HCT116 (cell line): ENCODE data around the gene NF2. TPM values are rescaled to one million over a fixed set of nuclear protein-coding genes. Genes with fewer than 3 reads are reported as not detected.

Experiments used
- ATAC-seq: fragments of 200-7000 bp; cut with Tn5 transposase; 2 replicates; pipeline ENCODE4 v1.9.1; 2020; ENCODE audit warnings: mild to moderate bottlenecking, moderate library complexity
- BruUV-seq: library from RNA; stranded (reverse); fragments of 400-500 nt; replicated peaks from 2 replicates; lab custom pipeline; 2021; lab: Mats Ljungman, UMichigan
- CTCF ChIA-PET: fragments of 300-600 bp; sonication (Branson Sonifier 250); formaldehyde crosslinking; loops from one replicate; lab custom pipeline; 2021; ENCODE audit warnings: antibody characterized with exemption; lab: Charles Lee
- POLR2A ChIA-PET: fragments of 300-600, 350-600 bp; sonication (Branson Sonifier 250); formaldehyde crosslinking; loops from one replicate; lab custom pipeline; 2021; ENCODE audit warnings: antibody characterized with exemption; lab: Charles Lee
- RAD21 ChIA-PET, 2 experiments: fragments of 300-600 bp; sonication (Branson Sonifier 250); formaldehyde crosslinking; loops; one replicate each; lab custom pipeline; 2023; ENCODE audit warnings: low total read pairs in 2 of 2; ENCODE audit not compliant: uncharacterized antibody in 2 of 2, unreplicated experiment in 2 of 2, low non-redundant PET in 1 of 2; lab: Charles Lee
- DNase-seq: peaks from one replicate; pipeline ENCODE4 v3.0.0-alpha.2; 2010; ENCODE audit warnings: low read depth, low spot score
- H2AFZ ChIP-seq: fragments of 200-600 bp; shearing (Covaris generic), sonication (generic); 2 replicates; pipeline ENCODE4 v1.6.1; 2017; ENCODE audit warnings: low read depth, mixed run types, mixed read lengths, antibody characterized with exemption, low read length; ENCODE audit not compliant: poor library complexity, severe bottlenecking
- H3K27ac ChIP-seq: 2 replicates; pipeline ENCODE4 v1.5.1; 2012; ENCODE audit warnings: low read depth, low read length
- H3K27me3 ChIP-seq: fragments of 200-600 bp; sonication (generic); 2 replicates; pipeline ENCODE4 v1.6.1; 2016; ENCODE audit warnings: mixed run types, low read length, mixed read lengths; ENCODE audit not compliant: insufficient read depth
- H3K36me3 ChIP-seq, 2 experiments: fragments of 200-500 bp in 1 of 2; fragments of 200-600 bp in 1 of 2; sonication (Bioruptor generic) in 1 of 2; sonication (generic) in 1 of 2; 2 replicates each; pipeline versions ENCODE4 v1.5.1 to v1.6.1; 2014 to 2016; ENCODE audit warnings: low read length in 2 of 2, inconsistent platforms in 1 of 2, mixed read lengths in 1 of 2, mixed run types in 1 of 2; ENCODE audit not compliant: insufficient read depth in 2 of 2, control insufficient read depth in 1 of 2
- H3K4me1 ChIP-seq, 2 experiments: fragments of 200-600 bp in 1 of 2; sonication (generic) in 1 of 2; 2 replicates each; pipeline versions ENCODE4 v1.5.1 to v1.6.1; 2012 to 2017; ENCODE audit warnings: low read length in 2 of 2, inconsistent platforms in 1 of 2, mild to moderate bottlenecking in 1 of 2, mixed read lengths in 1 of 2, mixed run types in 1 of 2, moderate library complexity in 1 of 2; ENCODE audit not compliant: insufficient read depth in 2 of 2, control insufficient read depth in 1 of 2
- H3K4me2 ChIP-seq: fragments of 200-600 bp; sonication (generic); 2 replicates; pipeline ENCODE4 v1.6.1; 2017; ENCODE audit warnings: mixed run types, low read length, mixed read lengths
- H3K4me3 ChIP-seq, 2 experiments: fragments of 200-600 bp in 1 of 2; sonication (generic) in 1 of 2; replicated peaks in 1 of 2; 2 replicates each; pipeline ENCODE4 v1.5.1; 2011 to 2016; ENCODE audit warnings: low read length in 2 of 2, control low read depth in 1 of 2, low read depth in 1 of 2, mild to moderate bottlenecking in 1 of 2, mixed read lengths in 1 of 2, mixed run types in 1 of 2
- H3K79me2 ChIP-seq: fragments of 200-600 bp; sonication (generic); 2 replicates; pipeline ENCODE4 v1.6.1; 2017; ENCODE audit warnings: mild to moderate bottlenecking, mixed run types, low read length, moderate library complexity, mixed read lengths; ENCODE audit not compliant: insufficient read depth
- H3K9ac ChIP-seq: fragments of 200-600 bp; sonication (generic); 2 replicates; pipeline ENCODE4 v1.6.1; 2016; ENCODE audit warnings: low read length, mixed read lengths
- H3K9me2 ChIP-seq: fragments of 200-600 bp; sonication (generic), shearing (Covaris generic); 2 replicates; pipeline ENCODE4 v1.6.1; 2017; ENCODE audit warnings: mixed run types, mild to moderate bottlenecking, moderate library complexity; ENCODE audit not compliant: insufficient read depth
- H3K9me3 ChIP-seq, 2 experiments: fragments of 200-500 bp in 1 of 2; fragments of 200-600 bp in 1 of 2; sonication (Bioruptor generic) in 1 of 2; sonication (generic) in 1 of 2; 2 replicates each; pipeline ENCODE4 v1.6.1; 2014 to 2017; ENCODE audit warnings: low read length in 2 of 2, mixed read lengths in 2 of 2, inconsistent platforms in 1 of 2, low read depth in 1 of 2, mild to moderate bottlenecking in 1 of 2, mixed run types in 1 of 2, moderate library complexity in 1 of 2; ENCODE audit not compliant: control insufficient read depth in 1 of 2, insufficient read depth in 1 of 2
- H4K20me1 ChIP-seq: fragments of 200-600 bp; sonication (generic), shearing (Covaris generic); 2 replicates; pipeline ENCODE4 v1.6.1; 2017; ENCODE audit warnings: mixed run types, mild to moderate bottlenecking, moderate library complexity; ENCODE audit not compliant: insufficient read depth
- EZH2phosphoT487 ChIP-seq: fragments of 200-600 bp; IDR thresholded peaks from 2 replicates; pipeline ENCODE4 v1.6.1; 2018; ENCODE audit warnings: antibody characterized with exemption, borderline replicate concordance
- JUND ChIP-seq: IDR thresholded peaks from 2 replicates; pipeline ENCODE4 v1.6.1; 2012
- SP1 ChIP-seq: IDR thresholded peaks from 2 replicates; pipeline ENCODE4 v1.6.1; 2012; ENCODE audit warnings: low read depth
- SRF ChIP-seq: IDR thresholded peaks from 2 replicates; pipeline ENCODE4 v1.6.1; 2012; ENCODE audit warnings: low read depth
- YY1 ChIP-seq: IDR thresholded peaks from 2 replicates; pipeline ENCODE4 v1.6.1; 2011; ENCODE audit warnings: low read length, low read depth, moderate library complexity, mild to moderate bottlenecking; ENCODE audit not compliant: insufficient replicate concordance; ENCODE audit errors: extremely low read depth
- ZFX ChIP-seq: fragments of 450-650 bp; IDR thresholded peaks from 2 replicates; pipeline ENCODE4 v1.6.1; 2017
- intact Hi-C: fragments of 100-400 bp; cut with micrococcal nuclease; formaldehyde crosslinking; loops from 2 replicates; pipeline ENCODE4 v1.10.0; 2022
- total RNA-seq: library from RNA; stranded (reverse); gene quantifications from one replicate; pipeline ENCODE4 v1.2.1, GENCODE V29; 2021; ENCODE audit not compliant: unreplicated experiment
- TF ChIP-seq, protein P1 (sequence below): IDR thresholded peaks from 2 replicates; pipeline ENCODE4 v1.6.1; 2011; ENCODE audit warnings: mild to moderate bottlenecking, low read length, moderate library complexity; ENCODE audit not compliant: insufficient replicate concordance; ENCODE audit errors: extremely low read depth
- TF ChIP-seq, protein P2 (sequence below): IDR thresholded peaks from 2 replicates; pipeline ENCODE4 v1.6.1; 2012; ENCODE audit warnings: low read depth

Gene NF2
- total RNA-seq, 1 experiment from 2014 or later = 70.2 TPM

DNA sequence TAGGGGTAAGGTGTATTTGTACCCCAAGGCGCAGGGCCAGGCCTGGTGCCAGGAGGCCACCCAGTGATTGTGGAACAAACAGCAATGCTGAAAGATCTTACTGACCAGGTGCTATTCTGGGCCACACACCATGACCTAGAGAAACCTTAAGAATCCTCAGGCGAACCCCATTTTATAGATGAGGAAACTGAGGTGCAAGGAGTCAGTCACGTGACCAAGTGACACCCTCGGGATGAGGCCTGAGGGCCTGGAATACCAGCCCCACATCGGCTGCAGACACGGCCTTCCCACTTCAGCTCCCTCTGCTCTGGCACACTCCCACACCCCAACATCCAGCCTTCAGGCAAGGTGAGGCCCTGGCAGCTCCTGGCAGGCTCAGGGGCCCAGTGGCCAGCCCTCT lies 129.4 kb downstream of the NF2 start (continued):
- TF ChIP-seq YY1 (no peak), SRF (no peak)
- TF ChIP-seq, all 23 proteins: peak for 0

DNA sequence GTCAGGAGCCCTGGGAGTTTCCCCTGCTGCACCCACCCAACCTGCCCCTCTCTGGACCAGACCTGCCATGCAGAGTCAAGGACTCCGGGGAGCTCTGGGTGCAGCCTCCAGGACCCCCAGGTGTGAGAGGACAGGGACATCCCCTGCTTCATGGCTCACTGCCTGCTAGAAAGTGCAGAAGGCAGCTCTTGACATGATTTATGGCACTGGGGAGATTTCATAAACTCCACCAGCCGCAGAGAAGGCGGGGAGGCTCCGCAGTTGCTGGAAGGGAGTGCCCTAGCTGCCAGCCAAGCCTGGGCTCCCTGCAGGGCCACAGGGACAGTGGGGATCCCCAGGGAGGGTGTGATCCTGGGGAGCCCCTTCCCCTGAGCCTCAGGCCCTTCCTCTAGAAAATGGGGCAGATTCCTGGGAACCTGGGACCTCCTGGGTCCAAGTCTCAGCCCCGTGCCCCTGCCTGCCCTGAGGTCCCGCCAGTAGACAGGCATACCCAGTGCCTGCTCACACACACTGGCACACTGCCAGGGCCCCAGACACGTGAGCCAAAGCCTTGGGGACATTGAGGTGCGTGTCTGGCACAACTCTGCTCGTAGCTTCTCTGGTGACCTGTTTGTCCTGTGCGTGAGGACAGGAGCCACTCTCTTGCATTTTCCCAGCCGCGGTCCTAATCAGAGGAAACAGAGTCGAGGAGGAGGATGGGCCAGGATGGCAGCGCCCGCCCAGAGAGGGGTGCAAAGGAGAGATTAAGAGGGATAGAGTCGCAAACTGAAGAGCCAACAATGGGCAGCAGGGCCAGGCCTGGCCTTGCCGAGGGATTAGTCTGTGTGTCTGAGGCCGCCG lies 130.1 kb downstream of the NF2 start:
- no peak overlapping the region for H3K27ac ChIP-seq
- no peak overlapping the region for H3K4me3 ChIP-seq
- H3K79me2 ChIP-seq = no peaks in the 10 kb centered on the region
- H3K9me3 ChIP-seq = no peaks in the 10 kb centered on the region
- no peak for DNase-seq
- no peaks in the 10 kb centered on the region for H3K4me1 ChIP-seq
- no peak overlapping the region for H2AFZ ChIP-seq
- no peaks in the 10 kb centered on the region for H4K20me1 ChIP-seq
- RAD21 ChIA-PET = no interaction called here
- no peaks in the 10 kb centered on the region for H3K9me2 ChIP-seq
- TF ChIP-seq SRF = no peak
- TF ChIP-seq EZH2phosphoT487 = no peak
- TF ChIP-seq SP1 = no peak
- no peak for TF ChIP-seq YY1
- TF ChIP-seq, all 23 proteins: peak for 0
- Histone ChIP-seq H3K4me2 (no peak overlapping the region), H3K9ac (no peak overlapping the region), H3K27me3 (no peaks in the 10 kb centered on the region), H3K36me3 (no peaks in the 10 kb centered on the region)
- CTCF ChIA-PET = no interaction called here
- POLR2A ChIA-PET = no interaction called here
- ATAC-seq = no peak
- intact Hi-C loops = no loop called here
- no TSS peak for BruUV-seq

DNA sequence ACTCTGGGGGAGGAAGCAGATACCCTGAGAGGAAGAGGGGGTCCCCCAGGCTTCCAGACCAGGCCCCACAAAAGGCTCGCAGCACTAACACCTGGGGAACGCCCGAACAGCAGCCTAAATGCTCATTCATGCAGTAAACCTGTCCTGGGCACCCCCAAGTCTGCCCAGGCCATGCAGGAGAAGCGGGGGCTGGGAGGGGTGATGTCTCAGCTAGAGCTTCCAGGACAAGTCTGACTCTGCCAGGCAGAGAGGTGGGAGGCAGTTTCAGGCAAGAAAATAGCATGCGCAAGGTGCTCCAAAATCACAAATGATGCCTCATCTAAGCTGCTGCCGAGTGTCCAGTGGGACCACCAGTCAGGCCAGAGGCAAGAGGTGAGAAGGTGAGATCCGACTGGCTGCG lies 131.0 kb downstream of the NF2 start:
- Histone ChIP-seq H3K9me3 (no peaks in the 10 kb centered on the region), H3K4me2 (no peak overlapping the region), H3K9ac (no peak overlapping the region), H4K20me1 (no peaks in the 10 kb centered on the region), H3K79me2 (no peaks in the 10 kb centered on the region), H3K4me1 (no peaks in the 10 kb centered on the region), H2AFZ (no peak overlapping the region), H3K4me3 (no peak overlapping the region), H3K27me3 (no peaks in the 10 kb centered on the region), H3K36me3 (no peaks in the 10 kb centered on the region), H3K9me2 (no peaks in the 10 kb centered on the region), H3K27ac (no peak overlapping the region)
- BruUV-seq = no TSS peak
- DNase-seq (no peak), ATAC-seq (no peak)
- TF ChIP-seq, protein P1, sequence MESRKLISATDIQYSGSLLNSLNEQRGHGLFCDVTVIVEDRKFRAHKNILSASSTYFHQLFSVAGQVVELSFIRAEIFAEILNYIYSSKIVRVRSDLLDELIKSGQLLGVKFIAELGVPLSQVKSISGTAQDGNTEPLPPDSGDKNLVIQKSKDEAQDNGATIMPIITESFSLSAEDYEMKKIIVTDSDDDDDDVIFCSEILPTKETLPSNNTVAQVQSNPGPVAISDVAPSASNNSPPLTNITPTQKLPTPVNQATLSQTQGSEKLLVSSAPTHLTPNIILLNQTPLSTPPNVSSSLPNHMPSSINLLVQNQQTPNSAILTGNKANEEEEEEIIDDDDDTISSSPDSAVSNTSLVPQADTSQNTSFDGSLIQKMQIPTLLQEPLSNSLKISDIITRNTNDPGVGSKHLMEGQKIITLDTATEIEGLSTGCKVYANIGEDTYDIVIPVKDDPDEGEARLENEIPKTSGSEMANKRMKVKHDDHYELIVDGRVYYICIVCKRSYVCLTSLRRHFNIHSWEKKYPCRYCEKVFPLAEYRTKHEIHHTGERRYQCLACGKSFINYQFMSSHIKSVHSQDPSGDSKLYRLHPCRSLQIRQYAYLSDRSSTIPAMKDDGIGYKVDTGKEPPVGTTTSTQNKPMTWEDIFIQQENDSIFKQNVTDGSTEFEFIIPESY = no peak
- TF ChIP-seq JUND = no peak
- TF ChIP-seq SP1 = no peak
- no peak for TF ChIP-seq ZFX
- TF ChIP-seq, protein P2, sequence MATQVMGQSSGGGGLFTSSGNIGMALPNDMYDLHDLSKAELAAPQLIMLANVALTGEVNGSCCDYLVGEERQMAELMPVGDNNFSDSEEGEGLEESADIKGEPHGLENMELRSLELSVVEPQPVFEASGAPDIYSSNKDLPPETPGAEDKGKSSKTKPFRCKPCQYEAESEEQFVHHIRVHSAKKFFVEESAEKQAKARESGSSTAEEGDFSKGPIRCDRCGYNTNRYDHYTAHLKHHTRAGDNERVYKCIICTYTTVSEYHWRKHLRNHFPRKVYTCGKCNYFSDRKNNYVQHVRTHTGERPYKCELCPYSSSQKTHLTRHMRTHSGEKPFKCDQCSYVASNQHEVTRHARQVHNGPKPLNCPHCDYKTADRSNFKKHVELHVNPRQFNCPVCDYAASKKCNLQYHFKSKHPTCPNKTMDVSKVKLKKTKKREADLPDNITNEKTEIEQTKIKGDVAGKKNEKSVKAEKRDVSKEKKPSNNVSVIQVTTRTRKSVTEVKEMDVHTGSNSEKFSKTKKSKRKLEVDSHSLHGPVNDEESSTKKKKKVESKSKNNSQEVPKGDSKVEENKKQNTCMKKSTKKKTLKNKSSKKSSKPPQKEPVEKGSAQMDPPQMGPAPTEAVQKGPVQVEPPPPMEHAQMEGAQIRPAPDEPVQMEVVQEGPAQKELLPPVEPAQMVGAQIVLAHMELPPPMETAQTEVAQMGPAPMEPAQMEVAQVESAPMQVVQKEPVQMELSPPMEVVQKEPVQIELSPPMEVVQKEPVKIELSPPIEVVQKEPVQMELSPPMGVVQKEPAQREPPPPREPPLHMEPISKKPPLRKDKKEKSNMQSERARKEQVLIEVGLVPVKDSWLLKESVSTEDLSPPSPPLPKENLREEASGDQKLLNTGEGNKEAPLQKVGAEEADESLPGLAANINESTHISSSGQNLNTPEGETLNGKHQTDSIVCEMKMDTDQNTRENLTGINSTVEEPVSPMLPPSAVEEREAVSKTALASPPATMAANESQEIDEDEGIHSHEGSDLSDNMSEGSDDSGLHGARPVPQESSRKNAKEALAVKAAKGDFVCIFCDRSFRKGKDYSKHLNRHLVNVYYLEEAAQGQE = no peak
- intact Hi-C loops = no loop called here
- ChIA-PET POLR2A (no interaction called here), CTCF (no interaction called here), RAD21 (no interaction called here)
